DND-41 (cell line): ENCODE measurements around the gene NRG2.

Experiments used
- ATAC-seq: fragments of 200-7000 bp; cut with Tn5 transposase; 3 replicates; pipeline ENCODE4 v1.9.1; 2021; ENCODE audit warnings: low read depth; ENCODE audit not compliant: insufficient read depth
- DNase-seq: peaks from one replicate; pipeline ENCODE4 v3.0.0-alpha.2; 2020
- H2AFZ ChIP-seq: 2 replicates; pipeline ENCODE4 v1.6.0; 2012; ENCODE audit warnings: low read depth, low read length
- H3K27ac ChIP-seq: 2 replicates; pipeline ENCODE4 v1.5.1; 2012; ENCODE audit warnings: low read length, inconsistent platforms
- H3K27me3 ChIP-seq: fragments of 200-600 bp; sonication (generic); 2 replicates; pipeline ENCODE4 v1.6.0; 2012; ENCODE audit warnings: low read length, mild to moderate bottlenecking, inconsistent platforms; ENCODE audit not compliant: insufficient read depth, poor library complexity
- H3K36me3 ChIP-seq: 2 replicates; pipeline ENCODE4 v1.5.1; 2012; ENCODE audit warnings: low read length, inconsistent platforms; ENCODE audit not compliant: insufficient read depth
- H3K4me1 ChIP-seq: 2 replicates; pipeline ENCODE4 v1.5.1; 2012; ENCODE audit warnings: mild to moderate bottlenecking, low read length; ENCODE audit not compliant: insufficient read depth
- H3K4me2 ChIP-seq: 2 replicates; pipeline ENCODE4 v1.6.0; 2012; ENCODE audit warnings: mild to moderate bottlenecking, moderate library complexity, low read length, inconsistent platforms; ENCODE audit not compliant: insufficient read depth
- H3K4me3 ChIP-seq, 2 experiments: fragments of 200-600 bp in 1 of 2; shearing (Covaris generic) in 1 of 2; 2 replicates each; pipeline ENCODE4 v1.5.1; 2012 to 2016; ENCODE audit warnings: inconsistent platforms in 2 of 2, low read length in 2 of 2, mild to moderate bottlenecking in 2 of 2, low read depth in 1 of 2, moderate library complexity in 1 of 2
- H3K79me2 ChIP-seq: 2 replicates; pipeline ENCODE4 v1.6.0; 2012; ENCODE audit warnings: low read length, inconsistent platforms; ENCODE audit not compliant: insufficient read depth
- H3K9ac ChIP-seq: 2 replicates; pipeline ENCODE4 v1.6.0; 2012; ENCODE audit warnings: low read depth, mild to moderate bottlenecking, inconsistent platforms, low read length, moderate library complexity
- H3K9me3 ChIP-seq: 2 replicates; pipeline ENCODE4 v1.5.1; 2012; ENCODE audit warnings: low read length, moderate library complexity, mild to moderate bottlenecking, inconsistent platforms; ENCODE audit not compliant: insufficient read depth, severe bottlenecking
- H4K20me1 ChIP-seq: 2 replicates; pipeline ENCODE4 v1.6.0; 2012; ENCODE audit warnings: low read length; ENCODE audit not compliant: insufficient read depth
- EZH2 ChIP-seq: IDR thresholded peaks from 3 replicates; pipeline ENCODE4 v1.6.1; 2012; ENCODE audit warnings: borderline replicate concordance, low read depth, mild to moderate bottlenecking, moderate library complexity, low read length, inconsistent platforms; ENCODE audit not compliant: severe bottlenecking
- TF ChIP-seq, protein P1 (sequence below): IDR thresholded peaks from 2 replicates; pipeline ENCODE4 v1.5.1; 2012; ENCODE audit warnings: borderline replicate concordance, low read length, moderate library complexity, mild to moderate bottlenecking; ENCODE audit not compliant: poor library complexity, severe bottlenecking; ENCODE audit errors: extremely low read depth

The NRG2 gene

DNA sequence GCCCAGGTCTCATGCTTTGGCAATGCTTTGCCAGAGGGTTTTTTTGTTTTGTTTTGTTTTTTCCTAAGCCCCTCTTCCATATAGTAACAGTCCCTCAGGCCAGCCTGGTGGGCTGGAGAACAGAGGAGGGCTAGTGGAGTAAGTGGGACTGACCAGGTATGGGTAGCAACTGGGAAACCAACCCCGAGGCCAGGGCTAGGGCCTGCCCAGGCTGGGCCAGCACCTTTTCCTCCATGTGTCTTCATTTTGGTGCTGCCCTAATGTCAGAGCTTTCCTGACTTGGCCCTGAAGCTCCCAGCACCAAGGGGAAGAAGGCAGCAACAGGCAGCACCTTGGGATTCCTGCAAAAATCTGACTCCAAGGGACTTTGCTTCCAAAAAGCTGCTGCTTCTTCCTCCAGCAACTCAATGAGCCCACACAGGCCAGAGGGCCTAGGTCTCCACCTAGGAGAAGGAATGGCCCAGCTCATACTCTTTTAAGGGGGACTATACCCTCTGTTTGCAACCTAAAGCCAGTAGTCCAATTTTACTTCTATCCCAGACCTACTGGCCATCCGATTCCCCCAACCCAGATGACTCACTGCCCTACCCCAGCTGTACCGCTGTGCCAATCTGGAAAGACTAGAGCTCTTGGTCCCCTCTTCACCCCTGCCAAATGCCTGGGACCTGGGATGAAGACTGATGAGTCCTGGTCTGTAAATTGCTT, 142.4 kb downstream of the NRG2 start:
- Histone ChIP-seq H3K36me3 (no peaks in the 10 kb centered on the region), H3K4me2 (no peak overlapping the region), H3K4me1 (no peaks in the 10 kb centered on the region), H3K4me3 (no peak overlapping the region), H4K20me1 (no peaks in the 10 kb centered on the region), H3K27me3 (peaks cover 31% of the 10 kb centered on the region), H3K9ac (no peak overlapping the region), H3K27ac (no peak overlapping the region), H3K9me3 (no peaks in the 10 kb centered on the region), H2AFZ (no peak overlapping the region), H3K79me2 (no peaks in the 10 kb centered on the region)
- TF ChIP-seq, protein P1, sequence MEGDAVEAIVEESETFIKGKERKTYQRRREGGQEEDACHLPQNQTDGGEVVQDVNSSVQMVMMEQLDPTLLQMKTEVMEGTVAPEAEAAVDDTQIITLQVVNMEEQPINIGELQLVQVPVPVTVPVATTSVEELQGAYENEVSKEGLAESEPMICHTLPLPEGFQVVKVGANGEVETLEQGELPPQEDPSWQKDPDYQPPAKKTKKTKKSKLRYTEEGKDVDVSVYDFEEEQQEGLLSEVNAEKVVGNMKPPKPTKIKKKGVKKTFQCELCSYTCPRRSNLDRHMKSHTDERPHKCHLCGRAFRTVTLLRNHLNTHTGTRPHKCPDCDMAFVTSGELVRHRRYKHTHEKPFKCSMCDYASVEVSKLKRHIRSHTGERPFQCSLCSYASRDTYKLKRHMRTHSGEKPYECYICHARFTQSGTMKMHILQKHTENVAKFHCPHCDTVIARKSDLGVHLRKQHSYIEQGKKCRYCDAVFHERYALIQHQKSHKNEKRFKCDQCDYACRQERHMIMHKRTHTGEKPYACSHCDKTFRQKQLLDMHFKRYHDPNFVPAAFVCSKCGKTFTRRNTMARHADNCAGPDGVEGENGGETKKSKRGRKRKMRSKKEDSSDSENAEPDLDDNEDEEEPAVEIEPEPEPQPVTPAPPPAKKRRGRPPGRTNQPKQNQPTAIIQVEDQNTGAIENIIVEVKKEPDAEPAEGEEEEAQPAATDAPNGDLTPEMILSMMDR: no peak
- TF ChIP-seq EZH2: no peak
- no peak for DNase-seq
- ATAC-seq: no peak

DNA sequence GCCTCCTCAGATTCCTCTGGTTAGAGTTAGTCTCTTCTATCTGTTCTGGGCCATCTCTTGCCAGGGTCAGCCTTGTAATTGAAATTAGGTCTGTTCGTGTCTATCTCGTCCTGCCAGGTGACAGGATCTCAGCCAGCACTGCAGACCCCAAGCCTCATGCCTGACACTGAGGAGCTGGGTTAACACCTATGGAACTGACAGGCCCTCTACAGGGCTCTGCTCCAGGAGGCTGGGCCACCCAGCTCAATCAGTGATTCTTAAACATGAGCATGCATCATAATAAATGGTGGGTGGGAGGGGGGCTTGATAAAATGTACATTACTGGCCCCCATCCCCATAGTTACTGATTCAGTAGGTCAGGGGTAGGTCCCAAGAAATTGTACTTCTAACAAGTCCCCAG, 144.1 kb downstream of the NRG2 start:
- no peaks in the 10 kb centered on the region for H3K79me2 ChIP-seq
- no peak overlapping the region for H3K27ac ChIP-seq
- TF ChIP-seq, protein P1: no peak
- TF ChIP-seq EZH2: no peak
- no peak overlapping the region for H2AFZ ChIP-seq
- ATAC-seq: no peak
- no peaks in the 10 kb centered on the region for H4K20me1 ChIP-seq
- peaks cover 38% of the 10 kb centered on the region for H3K27me3 ChIP-seq
- no peak overlapping the region for H3K4me2 ChIP-seq
- no peak for DNase-seq
- H3K4me1 ChIP-seq: no peaks in the 10 kb centered on the region
- no peaks in the 10 kb centered on the region for H3K9me3 ChIP-seq
- no peaks in the 10 kb centered on the region for H3K36me3 ChIP-seq
- H3K4me3 ChIP-seq: no peak overlapping the region
- no peak overlapping the region for H3K9ac ChIP-seq

DNA sequence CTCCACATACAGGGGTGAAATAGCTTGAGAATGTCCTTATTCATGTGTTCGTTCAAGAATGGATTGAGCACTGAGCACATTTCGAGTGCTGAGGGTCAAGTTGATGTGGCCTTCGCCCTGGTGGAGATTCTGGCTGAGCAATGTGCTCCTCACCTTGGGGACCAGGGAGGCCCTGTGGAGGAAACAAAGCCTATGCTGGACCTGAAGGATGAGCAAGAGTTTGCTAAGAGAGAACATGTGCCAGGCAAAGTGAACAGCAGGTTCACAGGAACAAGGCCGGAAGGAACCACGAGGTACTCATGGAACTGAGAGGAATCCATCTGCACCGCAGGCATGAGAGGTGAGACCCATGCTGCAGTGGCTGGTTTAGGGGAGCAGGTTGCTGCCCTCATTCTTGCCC, 145.1 kb downstream of the NRG2 start:
- Histone ChIP-seq H3K9ac (no peak overlapping the region), H4K20me1 (no peaks in the 10 kb centered on the region), H3K4me1 (no peaks in the 10 kb centered on the region), H3K4me3 (no peak overlapping the region), H3K79me2 (no peaks in the 10 kb centered on the region), H3K36me3 (no peaks in the 10 kb centered on the region), H3K4me2 (no peak overlapping the region), H3K27me3 (peaks cover 42% of the 10 kb centered on the region), H3K27ac (no peak overlapping the region), H2AFZ (no peak overlapping the region), H3K9me3 (no peaks in the 10 kb centered on the region)
- no peak for DNase-seq
- no peak for ATAC-seq
- TF ChIP-seq, protein P1: no peak
- TF ChIP-seq EZH2: no peak
